Retinal pigment epithelial cell (primary cell): ENCODE data around the gene IKZF5.

Experiments used
- DNase-seq: peaks from one replicate; pipeline ENCODE4 v3.0.0-alpha.2; 2010; ENCODE audit warnings: low read depth
- H3K4me3 ChIP-seq: 2 replicates; pipeline ENCODE4 v1.5.1; 2011; ENCODE audit warnings: mild to moderate bottlenecking, low read length, control low read depth, moderate library complexity
- CTCF ChIP-seq: conservative IDR thresholded peaks from 2 replicates; pipeline ENCODE4 v1.5.1; 2011; ENCODE audit warnings: low read depth, low read length, control low read depth, inconsistent platforms

The IKZF5 gene

GRCh38 chr10:122981066-122981464, 27.5 kb downstream of the IKZF5 start:
- DNase-seq: no peak
- peak; percentile 67 for TF ChIP-seq CTCF

GRCh38 chr10:122980209-122981065, 28.2 kb downstream of the IKZF5 start, which contains the start of gene PSTK:
TSS of gene PSTK (plus strand) at chr10:122980401. CDS start at chr10:122980480, 79 bp downstream.
- peak; percentile 91 for TF ChIP-seq CTCF
- peak; percentile 63 for DNase-seq
- H3K4me3 ChIP-seq: peak within 1 kb of the TSS; percentile 66

More at GRCh38 chr10:122981066-122981464, 27.5 kb downstream of the IKZF5 start:
- H3K4me3 ChIP-seq: peak overlapping the region; percentile 66

GRCh38 chr10:122974543-122975064, 34.0 kb downstream of the IKZF5 start:
- no peak for DNase-seq
- no peak overlapping the region for H3K4me3 ChIP-seq
- TF ChIP-seq CTCF: no peak

- TF ChIP-seq CTCF: no peak
- peak; percentile 46 for DNase-seq
- H3K4me3 ChIP-seq: no peak overlapping the region
Measured at GRCh38 chr10:122974023-122974422, 34.6 kb downstream of the IKZF5 start.

GRCh38 chr10:122968698-122969097, 39.9 kb downstream of the IKZF5 start:
- no peak for TF ChIP-seq CTCF
- no peak for DNase-seq
- no peak overlapping the region for H3K4me3 ChIP-seq

- no peak for TF ChIP-seq CTCF
- no peak for DNase-seq
- no peak overlapping the region for H3K4me3 ChIP-seq
Measured at GRCh38 chr10:122966879-122967278, 41.7 kb downstream of the IKZF5 start.

GRCh38 chr10:122962405-122962804, 46.2 kb downstream of the IKZF5 start:
- H3K4me3 ChIP-seq: no peak overlapping the region
- TF ChIP-seq CTCF: no peak
- DNase-seq: no peak
